Osteoblast (primary cell): ENCODE data around the gene DGCR6. TPM values are rescaled to one million over a fixed set of nuclear protein-coding genes. Genes with fewer than 3 reads are reported as not detected.
"Not testable (repeated sequence)": the region's sequence is repeated elsewhere in the genome, so short reads cannot be mapped to it uniquely, and the experiment has no call there.

Experiments
- DNase-seq: peaks from one replicate; pipeline ENCODE4 v3.0.0; 2011; ENCODE audit warnings: low spot score, mixed read lengths; ENCODE audit not compliant: insufficient read length; ENCODE audit errors: missing footprints
- H2AFZ ChIP-seq: 2 replicates; pipeline ENCODE4 v1.6.0; 2011; ENCODE audit warnings: mild to moderate bottlenecking, low read length
- H3K27ac ChIP-seq: 2 replicates; pipeline ENCODE4 v1.5.1; 2011; ENCODE audit warnings: mild to moderate bottlenecking, low read depth, low read length, moderate library complexity
- H3K27me3 ChIP-seq: 2 replicates; pipeline ENCODE4 v1.6.0; 2012; ENCODE audit warnings: mild to moderate bottlenecking, control low read depth, inconsistent platforms, low read length, moderate library complexity; ENCODE audit not compliant: insufficient read depth
- H3K36me3 ChIP-seq: 2 replicates; pipeline ENCODE4 v1.5.1; 2011; ENCODE audit warnings: mild to moderate bottlenecking, low read length, control low read depth, moderate library complexity; ENCODE audit not compliant: insufficient read depth
- H3K4me1 ChIP-seq: 2 replicates; pipeline ENCODE4 v1.5.1; 2011; ENCODE audit warnings: mild to moderate bottlenecking, low read length, control low read depth, moderate library complexity; ENCODE audit not compliant: insufficient read depth
- H3K4me2 ChIP-seq: 2 replicates; pipeline ENCODE4 v1.6.0; 2011; ENCODE audit warnings: mild to moderate bottlenecking, low read length; ENCODE audit not compliant: insufficient read depth
- H3K4me3 ChIP-seq: fragments of 200-600 bp; sonication (generic); 3 replicates; pipeline ENCODE4 v1.5.1; 2012; ENCODE audit warnings: mild to moderate bottlenecking, low read length, inconsistent platforms; ENCODE audit not compliant: insufficient read depth
- H3K79me2 ChIP-seq: 2 replicates; pipeline ENCODE4 v1.6.0; 2012; ENCODE audit warnings: mild to moderate bottlenecking, low read length, control low read depth, inconsistent platforms; ENCODE audit not compliant: insufficient read depth
- H3K9me3 ChIP-seq: 2 replicates; pipeline ENCODE4 v1.5.1; 2011; ENCODE audit warnings: low read depth, low read length, control low read depth
- H4K20me1 ChIP-seq: 2 replicates; pipeline ENCODE4 v1.6.0; 2012; ENCODE audit warnings: mild to moderate bottlenecking, low read length, control low read depth; ENCODE audit not compliant: insufficient read depth
- total RNA-seq: library from RNA; depleted of rRNA; stranded (reverse); fragments of >200 nt; gene quantifications from 2 replicates; pipeline ENCODE4 v1.2.3, GENCODE V29; 2012
- TF ChIP-seq, protein P1 (sequence below): IDR thresholded peaks from 2 replicates; pipeline ENCODE4 v1.5.1; 2011; ENCODE audit warnings: mild to moderate bottlenecking, low read depth, low read length, moderate library complexity; ENCODE audit errors: extremely low read depth

DGCR6 gene
- total RNA-seq, 1 donor, result 1.1 TPM

DNA sequence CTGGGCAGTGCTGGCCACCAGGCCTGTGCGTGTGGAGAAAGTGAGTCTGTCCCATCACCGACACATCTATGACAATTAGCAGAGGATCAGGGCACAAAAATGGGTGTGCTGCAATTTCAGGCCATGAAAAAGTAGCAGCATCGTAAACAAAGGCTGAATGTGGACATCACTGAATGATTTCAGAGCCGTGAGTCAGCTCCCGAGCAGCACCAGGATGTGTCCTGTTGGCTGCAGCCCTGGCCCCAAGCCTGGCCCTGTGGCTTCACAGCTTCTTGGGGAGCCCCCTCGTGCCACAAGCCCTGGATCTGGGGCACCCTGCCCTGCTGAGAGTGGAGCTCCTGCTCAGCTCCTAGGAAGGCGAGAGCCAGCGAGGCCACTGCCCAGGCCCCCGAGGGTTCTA lies 9.4 kb downstream of the DGCR6 start:
- not testable (repeated sequence) for H3K27ac ChIP-seq, H2AFZ ChIP-seq, H3K4me2 ChIP-seq, H3K27me3 ChIP-seq, H3K4me1 ChIP-seq, H3K4me3 ChIP-seq, H3K9me3 ChIP-seq, H4K20me1 ChIP-seq, DNase-seq, H3K79me2 ChIP-seq, H3K36me3 ChIP-seq

DNA sequence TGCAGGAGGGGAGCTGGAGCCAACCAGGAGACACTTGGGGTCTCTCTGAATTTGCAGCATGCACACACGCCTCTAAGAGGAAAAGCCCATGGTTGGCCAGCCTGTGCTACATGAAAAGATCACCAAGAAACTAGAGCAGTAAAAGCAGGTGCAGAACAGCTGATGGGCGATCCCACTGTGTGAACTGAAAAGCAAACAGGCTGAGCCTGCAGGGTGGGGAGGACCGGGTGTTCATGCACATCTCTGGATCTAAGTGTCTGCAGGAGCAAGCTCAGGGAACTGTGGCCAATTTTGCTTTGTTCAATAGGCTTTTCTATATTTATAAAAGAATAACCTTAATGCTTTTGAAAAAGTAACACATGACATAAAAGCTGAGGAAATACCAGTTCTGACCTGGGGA lies 11.7 kb downstream of the DGCR6 start:
- not testable (repeated sequence) for H3K9me3 ChIP-seq, H3K27ac ChIP-seq, H2AFZ ChIP-seq, DNase-seq, H3K4me1 ChIP-seq, H3K4me3 ChIP-seq, H3K36me3 ChIP-seq, H3K27me3 ChIP-seq, H3K79me2 ChIP-seq, H4K20me1 ChIP-seq, H3K4me2 ChIP-seq

DNA sequence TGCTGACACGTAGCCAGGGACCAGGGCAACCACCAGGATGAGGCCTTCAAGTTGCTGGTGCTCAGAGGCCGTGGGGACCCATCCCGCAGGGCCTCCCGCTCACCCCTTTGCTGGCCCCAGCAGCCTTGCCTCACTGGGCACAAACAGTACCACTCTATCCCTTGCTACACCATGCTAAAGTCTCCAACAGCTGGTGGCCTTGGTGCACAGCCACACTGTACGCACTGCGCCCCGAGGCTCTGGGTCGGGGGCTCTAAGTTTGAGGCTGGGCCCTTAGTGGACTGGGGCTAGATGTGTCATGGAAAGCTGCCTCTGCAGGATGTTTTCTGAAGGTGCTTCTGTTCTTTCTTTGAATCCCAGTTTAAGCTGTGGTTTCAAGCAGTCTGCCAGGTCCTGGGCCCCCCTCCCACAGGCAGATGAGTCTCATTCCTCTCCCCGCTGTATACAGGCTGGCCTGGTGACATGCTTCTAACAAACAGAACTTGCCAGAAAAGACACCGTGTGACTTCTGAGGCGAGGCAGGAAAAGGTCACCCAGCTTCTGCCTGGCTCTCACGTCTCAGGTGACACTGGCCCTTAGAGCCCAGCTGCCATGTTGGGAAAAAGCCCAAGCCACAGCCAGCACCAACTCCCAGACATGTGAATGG lies 14.3 kb downstream of the DGCR6 start:
- H3K27ac ChIP-seq, H3K79me2 ChIP-seq, H4K20me1 ChIP-seq, H3K4me3 ChIP-seq, H3K4me1 ChIP-seq, H2AFZ ChIP-seq, H3K36me3 ChIP-seq, H3K27me3 ChIP-seq, H3K4me2 ChIP-seq, DNase-seq, H3K9me3 ChIP-seq: not testable (repeated sequence)

DNA sequence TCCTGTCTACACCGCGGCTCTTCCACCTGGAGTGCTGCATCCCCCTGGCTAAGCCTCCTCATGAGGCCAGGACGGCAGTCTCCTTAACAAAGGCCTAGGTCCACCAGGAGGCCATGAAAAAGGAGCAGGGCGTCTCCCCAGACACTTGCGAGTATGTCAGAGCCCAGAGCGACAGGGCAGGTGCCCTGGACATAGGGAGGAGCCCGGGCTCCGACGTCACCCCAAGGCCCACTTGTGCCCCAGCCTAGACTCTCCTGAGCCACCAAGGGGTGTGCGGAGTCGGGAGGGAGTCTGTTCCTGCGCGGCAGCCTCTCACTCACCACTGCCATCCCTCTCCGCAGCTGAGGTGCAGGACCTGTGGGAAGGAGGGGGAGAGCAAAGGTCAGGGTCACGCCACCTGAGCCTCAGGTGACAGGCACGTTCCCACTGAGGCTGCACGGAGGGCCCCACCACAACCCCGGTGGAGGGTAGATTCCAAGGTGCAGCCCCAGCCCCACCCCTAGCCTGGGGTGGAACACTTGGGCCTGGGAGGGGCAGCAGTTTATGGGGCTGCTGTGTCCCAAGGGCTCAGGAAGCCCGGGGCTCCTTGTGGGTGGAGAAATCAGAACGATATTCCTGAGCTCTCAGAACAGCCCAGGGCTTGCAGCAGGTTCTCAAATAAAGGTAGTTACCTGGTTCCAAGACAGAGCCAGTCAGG lies 19.4 kb downstream of the DGCR6 start:
- Histone ChIP-seq H3K27me3 (no peaks in the 10 kb centered on the region), H2AFZ (no peak overlapping the region), H3K9me3 (no peaks in the 10 kb centered on the region), H3K36me3 (no peaks in the 10 kb centered on the region), H3K27ac (no peak overlapping the region), H3K4me2 (no peak overlapping the region), H3K4me3 (no peak overlapping the region), H3K4me1 (no peaks in the 10 kb centered on the region), H3K79me2 (no peaks in the 10 kb centered on the region), H4K20me1 (no peaks in the 10 kb centered on the region)
- TF ChIP-seq, protein P1, sequence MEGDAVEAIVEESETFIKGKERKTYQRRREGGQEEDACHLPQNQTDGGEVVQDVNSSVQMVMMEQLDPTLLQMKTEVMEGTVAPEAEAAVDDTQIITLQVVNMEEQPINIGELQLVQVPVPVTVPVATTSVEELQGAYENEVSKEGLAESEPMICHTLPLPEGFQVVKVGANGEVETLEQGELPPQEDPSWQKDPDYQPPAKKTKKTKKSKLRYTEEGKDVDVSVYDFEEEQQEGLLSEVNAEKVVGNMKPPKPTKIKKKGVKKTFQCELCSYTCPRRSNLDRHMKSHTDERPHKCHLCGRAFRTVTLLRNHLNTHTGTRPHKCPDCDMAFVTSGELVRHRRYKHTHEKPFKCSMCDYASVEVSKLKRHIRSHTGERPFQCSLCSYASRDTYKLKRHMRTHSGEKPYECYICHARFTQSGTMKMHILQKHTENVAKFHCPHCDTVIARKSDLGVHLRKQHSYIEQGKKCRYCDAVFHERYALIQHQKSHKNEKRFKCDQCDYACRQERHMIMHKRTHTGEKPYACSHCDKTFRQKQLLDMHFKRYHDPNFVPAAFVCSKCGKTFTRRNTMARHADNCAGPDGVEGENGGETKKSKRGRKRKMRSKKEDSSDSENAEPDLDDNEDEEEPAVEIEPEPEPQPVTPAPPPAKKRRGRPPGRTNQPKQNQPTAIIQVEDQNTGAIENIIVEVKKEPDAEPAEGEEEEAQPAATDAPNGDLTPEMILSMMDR, result no peak
- DNase-seq, result no peak

DNA sequence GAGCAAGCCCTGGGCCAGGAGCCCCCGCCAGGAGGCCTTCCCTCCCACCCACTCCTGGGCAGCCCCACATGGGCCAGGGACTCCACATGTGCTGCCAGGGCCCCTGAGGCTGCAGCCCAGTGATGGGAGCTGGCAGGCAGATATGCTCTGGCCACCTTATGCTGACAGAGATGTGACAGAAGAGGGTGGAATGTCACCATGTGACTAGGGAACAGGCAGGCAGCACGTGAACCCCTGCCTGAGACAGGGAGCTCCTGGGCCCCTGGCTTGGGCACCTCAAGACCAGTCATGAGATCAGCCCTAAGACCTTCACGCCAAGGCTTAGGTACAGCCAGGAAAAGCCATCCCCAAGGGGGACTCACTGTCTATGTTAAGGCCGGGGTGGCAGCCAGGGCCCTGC lies 20.9 kb downstream of the DGCR6 start:
- no peaks in the 10 kb centered on the region for H3K27me3 ChIP-seq
- no peak overlapping the region for H3K27ac ChIP-seq
- TF ChIP-seq, protein P1, result no peak
- H3K36me3 ChIP-seq, result no peaks in the 10 kb centered on the region
- no peaks in the 10 kb centered on the region for H3K4me1 ChIP-seq
- no peaks in the 10 kb centered on the region for H3K79me2 ChIP-seq
- H4K20me1 ChIP-seq, result no peaks in the 10 kb centered on the region
- H2AFZ ChIP-seq, result no peak overlapping the region
- H3K4me3 ChIP-seq, result no peak overlapping the region
- DNase-seq, result no peak
- no peaks in the 10 kb centered on the region for H3K9me3 ChIP-seq
- H3K4me2 ChIP-seq, result no peak overlapping the region
